Activated CD4-positive, alpha-beta T cell treated with anti-CD3 and anti-CD28 coated beads for 1 hour (primary cell): ENCODE data around the gene NT5DC1.
"Not testable (repeated sequence)": the region's sequence is repeated elsewhere in the genome, so short reads cannot be mapped to it uniquely, and the experiment has no call there.

Experiments used
- DNase-seq: peaks from one replicate; pipeline ENCODE4 v3.0.0-alpha.2; 2020

The NT5DC1 gene

GRCh38 chr6:116282698-116283097 lies 182.0 kb downstream of the NT5DC1 start:
- DNase-seq, result no peak

GRCh38 chr6:116283191-116283590 lies 182.5 kb downstream of the NT5DC1 start:
- DNase-seq, result no peak

GRCh38 chr6:116284984-116285383 lies 184.3 kb downstream of the NT5DC1 start:
- not testable (repeated sequence) for DNase-seq

- no peak for DNase-seq
Observed at GRCh38 chr6:116286773-116287358, 186.2 kb downstream of the NT5DC1 start.

- DNase-seq, result no peak
Observed at GRCh38 chr6:116287689-116288282, 187.1 kb downstream of the NT5DC1 start.

GRCh38 chr6:116289876-116290275 lies 189.2 kb downstream of the NT5DC1 start:
- DNase-seq, result no peak

- DNase-seq, result no peak
Observed at GRCh38 chr6:116290799-116291198, 190.1 kb downstream of the NT5DC1 start.

GRCh38 chr6:116291701-116292396 lies 191.2 kb downstream of the NT5DC1 start:
- no peak for DNase-seq

GRCh38 chr6:116292553-116292952 lies 191.9 kb downstream of the NT5DC1 start:
- DNase-seq, result no peak

GRCh38 chr6:116298273-116298672 lies 197.6 kb downstream of the NT5DC1 start:
- no peak for DNase-seq

GRCh38 chr6:116298973-116299372 lies 198.3 kb downstream of the NT5DC1 start:
- DNase-seq, result no peak
